Right ventricle myocardium superior (tissue), 1 donor: ENCODE data around the gene NPAS3. TPM values are rescaled to one million over a fixed set of nuclear protein-coding genes. Genes with fewer than 3 reads are reported as not detected.

Experiments
- ATAC-seq: fragments of 200-7000 bp; cut with Tn5 transposase; one replicate; pipeline ENCODE4 v1.9.1; 2020; ENCODE audit warnings: mild to moderate bottlenecking; ENCODE audit not compliant: poor library complexity
- DNase-seq: peaks from one replicate; pipeline ENCODE4 v3.0.0-alpha.2; 2020
- intact Hi-C: fragments of 100-400 bp; cut with DNase I; formaldehyde crosslinking; loops from one replicate; pipeline ENCODE4 v1.11.2; 2022
- total RNA-seq: library from RNA; stranded (reverse); fragmentation: NEBNext Ultra II Directional; extraction: Animal tissue kit (Norgen Biotek cat#: 25700); gene quantifications from one replicate; pipeline ENCODE4 v1.2.1, GENCODE V29; 2021
- donor health status: DM: no; HTN: yes; CAD: no; lungs with severe emphysema.

Gene NPAS3
- total RNA-seq, 1 donor from 2014 or later, result 1.7 TPM

GRCh38 chr14:33198684-33199083 is 260.0 kb downstream of the NPAS3 start:
- DNase-seq, result no peak
- intact Hi-C loops, result no loop called here
- ATAC-seq, result no peak

DNA sequence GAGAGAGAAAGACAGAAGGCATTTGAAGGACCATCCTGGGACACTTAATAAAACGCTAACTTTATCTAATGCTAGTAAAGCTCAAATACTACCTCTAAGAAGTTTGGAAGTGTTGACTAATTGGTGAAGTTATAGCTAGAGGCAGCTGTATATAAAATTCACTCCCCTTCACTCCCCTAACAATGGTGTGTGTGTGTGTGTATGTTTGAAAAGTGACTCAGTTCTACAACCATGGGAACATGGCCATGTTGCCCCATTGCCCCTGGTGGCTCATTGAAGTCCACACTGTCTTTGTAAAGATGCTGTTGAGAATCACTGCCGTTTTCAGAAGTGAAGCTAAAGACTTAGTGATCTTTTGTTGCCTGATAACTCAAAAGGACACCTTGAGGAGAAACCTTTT is 262.4 kb downstream of the NPAS3 start:
- intact Hi-C loops, result no loop called here
- ATAC-seq, result no peak
- no peak for DNase-seq

DNA sequence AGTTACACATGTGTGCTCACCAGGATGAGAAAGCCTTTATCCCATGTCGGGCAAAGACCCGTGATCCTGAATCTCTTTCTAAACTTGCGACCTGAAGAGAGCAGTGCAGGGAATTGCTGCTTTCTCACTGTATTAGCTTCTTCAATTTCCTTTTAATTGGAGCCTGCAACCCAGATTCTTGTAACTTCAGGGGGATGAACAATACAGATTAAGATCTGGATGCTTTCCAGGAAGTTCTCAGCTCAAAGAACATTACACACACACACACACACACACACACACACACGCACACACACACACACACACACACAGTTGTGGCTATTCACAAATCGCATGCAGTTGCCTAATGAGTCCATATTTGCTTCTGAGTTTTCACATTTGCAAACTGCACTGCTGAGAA is 268.3 kb downstream of the NPAS3 start:
- no peak for ATAC-seq
- DNase-seq, result no peak
- intact Hi-C loops, result no loop called here

DNA sequence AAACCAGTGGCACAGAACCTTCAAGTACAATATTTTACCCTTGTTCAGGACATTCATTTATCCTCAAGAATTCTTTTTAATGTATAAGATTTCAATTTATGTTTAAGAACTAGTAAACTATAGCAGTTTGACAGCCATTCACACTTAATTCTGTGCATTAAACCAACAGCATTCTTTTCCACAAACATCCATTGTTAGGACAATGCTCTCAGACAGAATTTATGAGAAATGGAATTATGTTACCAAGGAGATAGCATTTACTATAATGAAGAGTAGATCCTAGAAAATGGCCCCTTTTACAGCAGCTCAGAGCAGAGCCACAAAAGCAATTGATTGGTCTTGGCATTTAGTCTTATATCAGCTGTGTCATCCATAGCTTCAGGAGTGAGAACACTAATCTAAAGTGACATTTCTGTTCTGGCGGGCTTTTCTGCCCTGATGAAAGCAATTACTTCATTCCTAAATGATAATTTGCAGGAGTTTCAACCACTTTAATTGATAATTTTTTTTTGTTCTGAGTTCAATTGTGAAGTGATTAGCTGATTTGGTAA is 268.9 kb downstream of the NPAS3 start:
- DNase-seq (no peak), ATAC-seq (no peak)
- intact Hi-C loops, result no loop called here

- intact Hi-C loops, result no loop called here
- DNase-seq (no peak), ATAC-seq (no peak)
Observed at GRCh38 chr14:33210311-33210710, 271.6 kb downstream of the NPAS3 start.

- intact Hi-C loops, result no loop called here
- no peak for ATAC-seq
Observed at GRCh38 chr14:33218026-33218425, 279.3 kb downstream of the NPAS3 start.

DNA sequence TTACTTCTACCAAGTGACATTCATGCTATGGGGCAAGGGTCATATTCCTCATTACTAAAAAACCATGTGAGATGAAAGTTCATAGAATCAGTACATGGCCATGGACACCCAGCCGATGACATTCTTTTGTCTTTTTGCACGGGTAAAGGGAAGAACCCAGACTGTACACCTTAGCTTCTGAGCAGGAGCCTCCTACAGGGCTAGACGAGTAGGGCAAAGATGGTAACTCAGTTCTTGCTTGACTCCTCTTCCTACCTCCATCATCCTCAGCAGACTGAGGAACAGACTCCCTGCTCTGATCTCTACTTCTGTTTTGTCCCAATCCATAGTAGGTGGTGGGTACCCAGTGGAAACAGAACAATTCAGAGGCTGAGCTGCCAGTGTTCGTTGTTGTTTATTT is 281.3 kb downstream of the NPAS3 start:
- DNase-seq (no peak), ATAC-seq (no peak)
- intact Hi-C loops, result no loop called here

More at GRCh38 chr14:33218026-33218425, 279.3 kb downstream of the NPAS3 start:
- DNase-seq, result no peak

GRCh38 chr14:33229269-33229929 is 290.7 kb downstream of the NPAS3 start:
- intact Hi-C loops, result no loop called here
- ATAC-seq (no peak), DNase-seq (no peak)

GRCh38 chr14:33230021-33230420 is 291.3 kb downstream of the NPAS3 start:
- intact Hi-C loops, result no loop called here
- DNase-seq (no peak), ATAC-seq (no peak)

DNA sequence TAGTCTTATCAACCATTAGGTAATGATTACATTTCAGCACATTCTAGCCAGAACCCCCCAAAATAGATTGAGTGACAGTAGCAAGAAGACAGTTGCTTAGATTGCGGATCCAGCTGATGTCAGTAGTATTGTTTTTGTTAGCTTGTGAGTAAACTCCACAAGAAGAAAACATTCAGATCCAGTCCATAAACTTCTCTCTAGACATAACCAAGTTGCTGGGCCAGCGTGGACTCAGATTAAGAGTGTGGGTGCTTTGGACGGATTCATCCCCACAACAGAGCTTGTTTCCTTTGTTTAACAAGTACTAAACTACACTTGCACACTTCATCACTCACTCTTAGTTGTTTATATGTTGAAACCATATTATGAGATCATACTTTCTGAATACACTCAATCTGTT is 293.4 kb downstream of the NPAS3 start:
- intact Hi-C loops, result no loop called here
- ATAC-seq (no peak), DNase-seq (no peak)

DNA sequence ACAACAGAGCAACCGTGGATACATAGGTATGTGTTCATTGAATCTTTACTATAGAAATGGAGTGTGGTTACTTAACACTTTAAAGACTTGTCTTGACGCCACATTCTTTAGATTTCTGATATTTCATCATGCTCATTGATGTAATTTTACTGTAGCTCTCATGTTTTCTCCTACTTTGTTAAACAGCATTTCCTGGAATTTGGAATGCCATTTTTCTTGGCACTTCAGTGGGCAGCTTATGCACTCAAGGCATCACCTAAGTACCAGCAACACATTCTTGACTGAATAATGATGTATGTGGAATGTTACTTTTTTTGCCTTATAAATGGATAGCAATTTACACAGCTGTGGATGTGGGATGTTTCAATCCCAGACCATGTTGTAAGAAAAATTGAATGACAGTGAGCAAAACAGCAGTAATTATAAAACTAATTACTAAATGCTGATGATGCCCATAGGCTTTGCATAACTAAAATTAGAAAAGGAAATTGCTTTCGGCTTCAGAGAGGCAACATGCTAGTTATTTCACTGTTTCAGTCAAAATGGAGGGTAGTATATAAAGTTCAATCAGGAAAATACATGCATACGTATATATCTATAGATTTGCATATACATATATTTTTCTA is 298.5 kb downstream of the NPAS3 start:
- intact Hi-C loops, result no loop called here
- DNase-seq (no peak), ATAC-seq (no peak)

GRCh38 chr14:33239465-33239864 is 300.8 kb downstream of the NPAS3 start:
- intact Hi-C loops, result no loop called here
- DNase-seq (no peak), ATAC-seq (no peak)

- intact Hi-C loops, result no loop called here
- no peak for ATAC-seq
- DNase-seq, result no peak
Observed at GRCh38 chr14:33240466-33240865, 301.8 kb downstream of the NPAS3 start.

DNA sequence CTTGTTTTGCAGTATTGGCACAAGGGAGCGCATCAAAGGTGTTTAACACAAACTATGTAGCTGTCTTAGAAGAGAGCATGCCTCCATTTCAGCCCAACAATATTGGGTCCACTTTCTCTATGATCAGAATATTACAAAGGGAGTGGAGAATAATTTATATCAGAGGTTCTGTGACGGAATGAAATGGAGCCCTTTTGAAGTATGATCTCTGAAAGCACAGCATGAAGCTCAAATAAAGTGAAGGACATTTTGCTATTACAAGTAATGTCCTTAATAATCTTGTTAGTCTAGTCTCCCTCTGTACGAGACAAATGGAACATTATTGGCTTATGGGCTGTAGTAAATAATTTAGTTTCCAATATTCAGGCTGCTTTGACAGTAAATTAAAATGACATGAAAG is 302.7 kb downstream of the NPAS3 start:
- no peak for DNase-seq
- intact Hi-C loops, result no loop called here
- no peak for ATAC-seq

DNA sequence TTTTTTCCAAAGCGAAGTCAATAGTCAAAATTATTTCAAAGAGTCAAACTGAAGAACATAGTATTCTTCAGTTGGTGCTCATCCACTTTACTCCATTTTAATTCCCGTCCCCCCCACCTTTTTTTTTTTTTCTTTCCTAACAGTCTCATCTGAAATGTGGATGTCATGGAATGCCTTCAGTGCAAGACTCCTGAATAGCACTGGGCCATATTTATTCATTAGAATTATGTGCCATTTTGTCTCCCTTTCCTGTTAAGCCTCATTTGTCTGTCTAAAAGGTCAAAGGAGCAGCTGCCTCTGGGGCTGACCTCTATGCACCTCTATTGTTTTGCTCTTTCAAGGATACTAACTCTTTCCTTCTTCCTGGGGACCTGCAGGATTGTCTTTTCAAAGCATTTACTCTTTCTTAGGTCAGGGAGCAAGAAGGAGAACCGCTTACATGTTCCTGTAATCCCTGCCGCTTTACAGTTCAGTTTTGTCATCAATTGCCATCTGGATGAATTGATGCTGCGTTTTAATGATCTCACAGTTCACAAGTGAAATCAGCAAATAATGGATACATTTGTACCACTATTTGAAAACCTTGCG is 310.6 kb downstream of the NPAS3 start:
- no peak for DNase-seq
- intact Hi-C loops, result no loop called here
- ATAC-seq, result no peak

DNA sequence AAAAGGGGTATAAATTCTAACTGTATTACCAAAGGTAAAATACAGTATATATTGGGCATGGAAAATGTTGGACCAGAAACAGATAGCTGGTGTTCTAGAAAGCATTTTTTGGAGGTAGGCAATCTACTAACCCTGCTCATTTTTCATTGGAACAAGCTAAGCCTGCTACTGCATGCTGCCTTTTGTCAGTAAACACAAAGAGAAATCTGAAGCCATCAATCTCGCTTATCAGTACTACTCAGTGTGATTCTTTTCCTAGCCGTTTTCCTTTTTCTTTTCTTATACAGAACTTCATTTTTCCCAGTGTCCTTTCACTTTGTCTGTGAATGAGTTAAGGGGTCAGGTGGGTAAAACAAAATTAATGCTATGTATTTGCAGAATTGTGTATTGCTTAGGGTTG is 312.3 kb downstream of the NPAS3 start:
- intact Hi-C loops, result no loop called here
- DNase-seq, result no peak
- ATAC-seq, result no peak

GRCh38 chr14:33254342-33254741 is 315.7 kb downstream of the NPAS3 start:
- ATAC-seq (no peak), DNase-seq (no peak)
- intact Hi-C loops, result no loop called here

DNA sequence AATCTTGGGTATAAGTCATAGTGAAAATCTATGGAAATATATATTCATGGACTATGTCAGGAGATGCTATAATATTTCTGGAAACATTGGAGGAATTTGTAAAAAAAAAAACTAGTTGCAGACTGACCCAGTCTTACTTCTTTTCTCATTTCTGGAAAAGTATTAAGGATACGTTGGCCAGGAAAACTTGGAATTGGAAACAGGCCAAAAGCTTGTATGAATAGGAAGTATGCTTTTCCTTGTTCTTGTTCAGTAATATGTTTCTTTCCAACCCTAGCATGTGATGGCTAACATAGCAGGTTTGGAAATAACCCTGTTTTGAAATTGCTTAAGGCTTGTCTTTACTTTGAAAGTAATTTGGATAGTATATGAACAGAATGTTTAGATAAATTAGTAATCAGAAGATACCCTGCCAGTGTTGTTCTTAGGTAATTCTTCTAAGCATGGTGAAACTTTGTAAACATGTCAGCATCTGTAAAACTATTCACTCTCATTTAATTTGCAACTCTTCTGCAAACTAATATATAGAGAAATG is 316.2 kb downstream of the NPAS3 start:
- intact Hi-C loops, result no loop called here
- ATAC-seq, result no peak
- no peak for DNase-seq

GRCh38 chr14:33257796-33258195 is 319.1 kb downstream of the NPAS3 start:
- no peak for ATAC-seq
- DNase-seq, result no peak
- intact Hi-C loops, result no loop called here

DNA sequence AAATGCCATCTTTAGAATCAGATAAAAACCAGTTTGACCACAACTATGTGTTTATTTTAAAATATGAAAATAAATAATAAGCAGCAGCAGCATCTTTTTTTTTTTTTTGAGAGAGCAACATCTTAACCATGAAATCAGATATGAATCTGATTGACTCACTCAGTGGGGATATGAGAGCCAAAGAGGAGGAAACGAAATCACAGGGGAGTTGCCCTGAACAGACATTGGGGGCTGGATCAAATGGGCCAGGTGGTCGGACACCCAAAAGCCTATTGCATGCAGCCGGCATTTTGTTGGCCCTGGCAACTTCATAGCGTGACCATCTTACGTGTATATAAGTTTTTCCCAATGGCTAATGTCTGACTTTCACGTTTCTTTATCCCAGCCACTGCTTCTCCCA is 321.1 kb downstream of the NPAS3 start:
- intact Hi-C loops, result no loop called here
- DNase-seq, result no peak
- no peak for ATAC-seq
